RKO (cell line): ENCODE results near the gene DHRS7C.

ENCODE experiments used
- DNase-seq: peaks from one replicate; pipeline ENCODE4 v3.0.0-alpha.2; 2016; ENCODE audit warnings: low spot score

Gene DHRS7C

GRCh38 chr17:9790889-9791876, at the start of gene DHRS7C:
Gene DHRS7C, minus strand, starts transcription at chr17:9791592. Its CDS starts 308 bp downstream, at chr17:9791284.
- DNase-seq = no peak

- DNase-seq = no peak
These were observed 48.0 kb upstream of the DHRS7C start for GRCh38 chr17:9839433-9839832.

- no peak for DNase-seq
These were observed 46.4 kb upstream of the DHRS7C start for GRCh38 chr17:9837551-9838471.

GRCh38 chr17:9833922-9834321, 42.5 kb upstream of the DHRS7C start:
- DNase-seq = no peak

- no peak for DNase-seq
These were observed 39.3 kb upstream of the DHRS7C start for GRCh38 chr17:9830711-9831110.

GRCh38 chr17:9829343-9829742, 38.0 kb upstream of the DHRS7C start:
- no peak for DNase-seq

- no peak for DNase-seq
These were observed 37.2 kb upstream of the DHRS7C start for GRCh38 chr17:9828296-9829295.

- no peak for DNase-seq
These were observed 34.3 kb upstream of the DHRS7C start, which contains the start of gene GLP2R for GRCh38 chr17:9825641-9826150. Gene GLP2R, plus strand, starts transcription at chr17:9825924. Its CDS starts 140 bp downstream, at chr17:9826064.

GRCh38 chr17:9824797-9825338, 33.5 kb upstream of the DHRS7C start:
- no peak for DNase-seq

GRCh38 chr17:9824094-9824493, 32.7 kb upstream of the DHRS7C start:
- no peak for DNase-seq

- no peak for DNase-seq
These were observed 30.5 kb upstream of the DHRS7C start, which contains the start of gene GSG1L2 for GRCh38 chr17:9821921-9822320. Gene GSG1L2, minus strand, starts transcription at chr17:9822079. Its CDS starts 8 bp downstream, at chr17:9822071.

GRCh38 chr17:9820448-9820847, 29.1 kb upstream of the DHRS7C start:
- no peak for DNase-seq

GRCh38 chr17:9818760-9819159, 27.4 kb upstream of the DHRS7C start:
- DNase-seq = no peak

- DNase-seq = no peak
These were observed 25.7 kb upstream of the DHRS7C start for GRCh38 chr17:9817086-9817485.

GRCh38 chr17:9816472-9816871, 25.1 kb upstream of the DHRS7C start:
- DNase-seq = no peak

- no peak for DNase-seq
These were observed 23.0 kb upstream of the DHRS7C start for GRCh38 chr17:9814337-9814945.

GRCh38 chr17:9813166-9813565, 21.8 kb upstream of the DHRS7C start:
- no peak for DNase-seq

GRCh38 chr17:9811537-9811936, 20.1 kb upstream of the DHRS7C start:
- no peak for DNase-seq

GRCh38 chr17:9811086-9811485, 19.7 kb upstream of the DHRS7C start:
- DNase-seq = peak; percentile 54
